HG03342 (cell line): ENCODE measurements around the gene ID3.

Source experiments
- ATAC-seq: cut with Tn5 transposase; IDR thresholded peaks from one replicate; pipeline ENCODE4 v1.9.1; 2021; ENCODE audit warnings: mild to moderate bottlenecking, moderate library complexity; ENCODE audit not compliant: unreplicated experiment

ID3 gene

GRCh38 chr1:23528250-23528978, 30.9 kb downstream of the ID3 start:
- peak; percentile 35 for ATAC-seq

- ATAC-seq, result no peak
Observed at GRCh38 chr1:23527900-23528249, 31.4 kb downstream of the ID3 start.

DNA sequence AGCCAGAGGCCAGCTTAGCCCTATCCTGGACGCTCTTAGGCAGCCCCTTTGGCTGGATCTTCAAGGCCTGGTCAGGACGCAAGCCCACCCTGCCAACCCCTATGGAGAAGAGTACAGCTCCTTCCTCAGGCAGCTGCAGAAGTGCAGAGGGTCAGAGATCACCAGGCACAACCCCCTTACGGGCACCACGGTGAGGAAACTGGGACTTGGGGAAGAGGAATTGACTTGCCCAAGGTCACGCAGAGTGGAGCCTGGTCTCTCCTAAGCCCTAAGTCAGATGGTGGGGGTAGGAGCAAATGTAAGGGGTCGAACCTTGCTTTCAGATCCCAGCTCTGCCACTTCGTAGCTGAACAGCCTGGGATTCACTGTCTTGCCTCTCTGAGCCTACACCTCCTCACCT, 31.9 kb downstream of the ID3 start:
- ATAC-seq, result no peak

DNA sequence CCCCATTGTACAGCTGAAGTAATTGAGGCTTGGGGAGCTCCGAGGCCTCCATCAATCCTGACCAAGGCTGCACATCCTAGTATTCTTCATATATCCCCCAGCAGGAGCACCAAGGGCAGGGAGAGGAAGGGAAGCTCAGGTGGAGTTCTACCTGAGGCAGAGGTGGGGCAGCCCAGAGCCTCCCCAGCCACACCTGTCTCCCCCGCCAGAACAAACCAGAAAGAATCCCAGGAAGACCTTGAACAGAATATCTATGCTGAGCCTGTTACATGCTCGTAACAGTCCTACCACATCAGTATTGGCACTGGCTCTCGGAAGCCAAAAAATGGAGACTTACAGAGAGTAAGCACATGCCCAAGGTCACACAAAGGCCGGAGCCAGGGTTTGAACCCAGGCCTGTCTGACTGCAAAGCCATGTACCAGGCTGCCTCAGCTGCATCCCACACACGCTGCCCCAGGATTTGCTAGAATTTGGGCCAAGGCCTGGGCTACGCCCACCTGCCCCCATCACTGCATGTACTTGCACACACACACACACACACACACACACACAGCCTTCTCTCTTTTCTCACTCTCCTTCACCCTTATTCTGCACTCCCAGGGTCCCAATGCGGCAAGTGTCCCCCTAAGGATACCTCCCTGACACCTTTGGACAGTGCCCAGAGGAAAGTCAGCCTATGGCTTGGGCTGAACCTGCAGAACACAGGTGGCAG, 32.8 kb downstream of the ID3 start:
- ATAC-seq, result no peak

- peak; percentile 35 for ATAC-seq
Observed at GRCh38 chr1:23525558-23526250, 33.6 kb downstream of the ID3 start.

- no peak for ATAC-seq
Observed at GRCh38 chr1:23524716-23525401, 34.4 kb downstream of the ID3 start.

DNA sequence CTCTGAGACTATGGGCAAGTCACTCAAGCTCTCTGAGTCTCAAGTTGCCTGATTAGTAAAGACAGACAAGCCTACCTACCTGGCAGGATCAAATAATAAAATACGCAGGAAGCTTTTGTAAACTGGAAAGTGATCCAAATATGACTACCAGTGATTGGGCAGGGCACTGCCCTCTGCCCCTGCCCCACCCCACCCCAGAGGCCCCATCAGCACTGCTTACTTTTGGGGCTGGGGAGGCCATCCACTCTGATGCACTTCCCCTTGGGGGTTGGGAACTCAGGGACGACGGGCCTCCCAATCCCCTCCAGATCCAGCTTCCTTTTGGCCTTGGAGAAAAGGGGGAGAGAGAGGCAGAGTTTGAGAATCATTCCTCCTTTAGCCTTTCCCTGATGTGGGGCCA, 35.1 kb downstream of the ID3 start:
- no peak for ATAC-seq

- ATAC-seq, result no peak
Observed at GRCh38 chr1:23522244-23522982, 36.9 kb downstream of the ID3 start.

- no peak for ATAC-seq
Observed at GRCh38 chr1:23521588-23521987, 37.7 kb downstream of the ID3 start.

- no peak for ATAC-seq
Observed at GRCh38 chr1:23517581-23517980, 41.7 kb downstream of the ID3 start.

GRCh38 chr1:23515905-23516304, 43.4 kb downstream of the ID3 start:
- no peak for ATAC-seq

DNA sequence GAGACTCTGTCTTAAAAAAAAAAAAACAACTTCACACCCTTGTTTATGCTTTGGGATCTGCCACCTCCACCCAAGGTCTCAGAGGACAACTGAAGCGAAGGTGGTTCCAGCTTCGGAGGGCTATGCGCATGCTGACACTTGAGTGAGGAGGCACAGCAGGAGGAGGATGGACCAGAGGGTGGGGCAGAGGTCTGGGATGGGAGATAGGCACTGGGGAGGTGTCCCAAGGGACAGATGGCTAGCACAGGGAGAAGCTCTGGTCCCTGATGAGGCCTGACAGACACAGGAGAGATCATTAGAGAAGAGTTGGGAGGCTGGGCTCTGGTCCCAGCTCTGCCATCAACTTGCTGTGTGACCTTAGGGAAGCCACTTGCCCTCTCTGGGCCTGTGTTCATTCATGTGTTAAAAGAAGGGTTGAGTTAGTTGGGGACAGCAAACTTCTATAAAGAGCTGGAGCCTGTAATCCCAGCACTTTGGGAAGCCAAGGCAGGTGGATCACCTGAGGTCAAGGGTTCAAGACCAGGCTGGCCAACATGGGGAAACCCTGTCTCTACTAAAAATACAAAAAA, 45.1 kb downstream of the ID3 start:
- ATAC-seq, result no peak

DNA sequence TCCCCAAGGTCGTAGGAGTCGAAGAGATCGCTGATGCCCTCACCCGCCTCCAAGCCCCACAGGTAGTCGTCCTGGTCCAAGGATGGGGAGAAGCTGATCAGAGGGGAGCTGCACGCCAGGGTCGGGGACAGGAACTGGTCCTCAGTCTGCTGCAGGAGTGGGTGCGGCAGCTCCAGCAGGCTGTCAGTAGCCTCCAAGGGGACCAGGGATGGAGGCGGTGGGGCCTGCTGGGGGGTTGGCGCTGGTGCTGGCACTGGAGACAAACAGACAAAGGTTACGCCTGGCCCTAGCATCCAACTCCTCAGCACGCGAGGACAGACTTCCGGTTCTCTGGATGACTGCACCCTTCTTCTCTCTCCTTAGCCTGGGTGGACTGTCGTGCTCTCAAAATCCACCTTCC, 49.4 kb downstream of the ID3 start:
- no peak for ATAC-seq
